ENCODE data around the gene DNAH10.

Gene DNAH10

DNA sequence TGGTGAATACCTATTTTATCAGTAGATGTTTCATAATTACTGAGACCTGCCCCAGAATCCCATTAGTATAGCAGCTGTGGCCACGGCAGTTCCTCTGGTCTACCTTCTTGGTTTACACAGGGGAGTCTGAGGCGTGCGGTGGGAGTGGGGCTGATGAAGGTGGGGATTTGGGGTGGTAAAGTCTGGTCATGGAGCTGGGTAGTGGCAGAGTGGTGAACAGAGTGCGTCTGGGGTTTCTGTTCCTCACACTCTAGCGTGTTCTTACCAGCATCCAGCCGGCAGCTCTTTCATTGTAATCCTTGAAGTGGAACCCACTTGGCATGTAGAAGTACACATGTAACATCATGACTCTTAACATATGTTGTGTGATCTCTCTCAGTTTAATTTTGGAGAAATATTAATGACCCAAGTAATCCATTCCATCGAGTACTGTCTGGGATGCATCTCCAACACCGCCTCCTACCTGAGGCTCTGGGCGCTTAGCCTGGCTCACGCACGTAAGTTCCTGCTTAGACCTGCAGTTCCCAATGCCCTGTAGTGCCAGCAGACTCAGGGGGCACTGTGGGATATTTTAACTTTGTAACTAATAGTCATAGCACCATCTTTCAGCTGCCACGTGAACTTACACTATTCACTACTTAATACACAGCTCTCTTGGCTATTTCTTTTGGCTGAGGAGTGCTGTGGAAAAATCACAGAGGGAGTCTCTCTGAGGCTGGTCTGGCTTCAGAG is 7.9 kb upstream of the DNAH10 start:
- no peak overlapping the region for H3K4me3 ChIP-seq (ENCODE audit: low read length)
- TF ChIP-seq CTCF (IDR thresholded peaks at IDR 0.05; ENCODE audit: insufficient read depth, low read depth, low read length, missing control alignments) = no peak
- DNase-seq (ENCODE audit: low read depth) = no peak

GRCh38 chr12:123757561-123757960 is 4.5 kb upstream of the DNAH10 start:
- peak; percentile 43 for DNase-seq (ENCODE audit: low read depth)
- no peak for TF ChIP-seq CTCF (IDR thresholded peaks at IDR 0.05; ENCODE audit: insufficient read depth, low read depth, low read length, missing control alignments)

DNA sequence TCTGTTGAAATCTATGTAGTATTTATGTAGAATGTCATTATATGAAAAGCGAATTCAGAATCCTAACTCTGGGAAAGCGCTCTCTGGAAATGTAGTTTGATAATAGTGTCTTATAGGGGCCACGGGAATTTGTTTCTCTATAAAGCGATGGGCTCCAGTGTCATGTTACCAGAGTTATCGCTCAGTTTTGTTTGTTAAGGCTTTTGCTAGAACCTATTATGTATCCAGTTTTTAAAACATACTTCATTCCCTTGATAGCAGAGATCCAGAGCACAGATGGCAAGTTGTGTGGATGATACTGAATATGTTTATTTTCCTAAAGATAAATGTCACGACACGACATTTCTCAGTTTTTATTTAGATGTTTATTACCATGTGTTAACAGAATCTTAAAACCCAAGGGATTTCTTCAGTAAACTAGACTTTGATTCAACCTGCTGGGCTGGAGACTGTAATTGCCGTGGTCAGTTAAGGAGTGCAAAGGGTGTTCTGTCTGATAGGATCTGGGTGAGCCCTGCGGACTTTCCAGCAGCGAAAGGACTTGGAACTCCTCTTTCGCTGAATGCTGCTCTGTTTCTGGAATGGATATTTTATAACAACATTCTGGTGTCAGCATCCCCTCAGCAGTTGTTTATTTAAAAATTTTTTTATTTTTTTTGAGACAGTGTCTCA is 1.7 kb upstream of the DNAH10 start:
- TF ChIP-seq CTCF (IDR thresholded peaks at IDR 0.05; ENCODE audit: insufficient read depth, low read depth, low read length, missing control alignments) = no peak
- no peak overlapping the region for H3K4me3 ChIP-seq (ENCODE audit: low read length)
- no peak for DNase-seq (ENCODE audit: low read depth)

More at GRCh38 chr12:123757561-123757960, 4.5 kb upstream of the DNAH10 start:
- H3K4me3 ChIP-seq (ENCODE audit: low read length) = no peak overlapping the region

- peak overlapping the region; percentile 43 for H3K4me3 ChIP-seq (ENCODE audit: low read length)
- DNase-seq (ENCODE audit: low read depth) = no peak
- no peak for TF ChIP-seq CTCF (IDR thresholded peaks at IDR 0.05; ENCODE audit: insufficient read depth, low read depth, low read length, missing control alignments)
These were observed 583 bp downstream of the DNAH10 start for GRCh38 chr12:123762715-123763052.

DNA sequence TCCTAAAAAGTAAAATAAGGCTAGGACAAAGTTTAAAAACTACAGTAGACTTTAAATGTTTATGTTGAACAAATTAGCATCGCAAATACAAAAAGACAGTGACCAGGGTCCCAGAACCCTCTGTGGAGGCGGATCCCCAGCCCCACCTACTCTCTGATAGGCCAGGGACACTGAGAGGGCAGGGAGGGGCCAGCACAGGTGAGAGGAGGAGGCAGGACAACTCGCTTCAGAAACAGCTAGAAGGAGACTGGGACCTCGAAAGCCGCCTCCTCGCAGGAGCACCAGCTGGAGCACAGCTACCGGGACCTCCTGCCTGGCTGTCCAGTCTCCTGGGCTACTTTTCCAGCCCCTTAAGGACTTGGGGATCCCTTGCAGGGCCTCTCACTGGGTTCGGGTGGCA is 992 bp downstream of the DNAH10 start:
- no peak overlapping the region for H3K4me3 ChIP-seq (ENCODE audit: low read length)
- DNase-seq (ENCODE audit: low read depth) = peak; percentile 3
- TF ChIP-seq CTCF (IDR thresholded peaks at IDR 0.05; ENCODE audit: insufficient read depth, low read depth, low read length, missing control alignments) = no peak

GRCh38 chr12:123764109-123764508 is 2.0 kb downstream of the DNAH10 start:
- no peak overlapping the region for H3K4me3 ChIP-seq (ENCODE audit: low read length)
- no peak for DNase-seq (ENCODE audit: low read depth)
- TF ChIP-seq CTCF (IDR thresholded peaks at IDR 0.05; ENCODE audit: insufficient read depth, low read depth, low read length, missing control alignments) = no peak
